Testis (tissue), 3 donors: Measurements from ENCODE around the gene CD63. TPM values are rescaled to one million over a fixed set of nuclear protein-coding genes. Genes with fewer than 3 reads are reported as not detected.

Source experiments
- DNase-seq: peaks from one replicate; pipeline ENCODE4 v3.0.0-alpha.2; 2019
- H3K27ac ChIP-seq, 2 donors: fragments of 200-600 bp; sonication (generic); one replicate each; pipeline ENCODE4 v1.5.1; 2019
- H3K27me3 ChIP-seq: fragments of 200-600 bp; sonication (generic); one replicate; pipeline ENCODE4 v1.5.1; 2019
- H3K36me3 ChIP-seq: fragments of 200-600 bp; sonication (generic); one replicate; pipeline ENCODE4 v1.5.1; 2017; ENCODE audit warnings: low read depth; ENCODE audit errors: missing control alignments
- H3K4me1 ChIP-seq: fragments of 200-600 bp; sonication (generic); one replicate; pipeline ENCODE4 v1.5.1; 2019
- H3K4me3 ChIP-seq, 2 donors: fragments of 200-600 bp; sonication (generic); one replicate each; pipeline ENCODE4 v1.5.1; 2017 to 2019
- H3K9me3 ChIP-seq: fragments of 200-600 bp; sonication (generic); one replicate; pipeline ENCODE4 v1.5.1; 2017
- CTCF ChIP-seq, 3 experiments: fragments of 450-650 bp in 2 of 3; fragments of 200-600 bp in 1 of 3; sonication (generic) in 1 of 3; IDR thresholded peaks; one replicate each; pipeline ENCODE4 v1.5.1; 2016 to 2019; ENCODE audit warnings: antibody characterized with exemption in 3 of 3, mild to moderate bottlenecking in 2 of 3, moderate library complexity in 1 of 3
- POLR2A ChIP-seq: fragments of 450-650 bp; IDR thresholded peaks from one replicate; pipeline ENCODE4 v1.6.1; 2017; ENCODE audit warnings: antibody characterized with exemption, mild to moderate bottlenecking, moderate library complexity
- WGBS, 2 donors: methylation state at CpG; one replicate each; pipeline ENCODE4 v1.1.5; 2018; 5-methylcytosine and 5-hydroxymethylcytosine counted together
- intact Hi-C: fragments of 100-400 bp; cut with DNase I; formaldehyde crosslinking; loops from one replicate; pipeline ENCODE4 v1.15.1; 2023; ENCODE audit warnings: low total_unique reads
- polyA plus RNA-seq: library from polyadenylated mRNA; stranded (reverse); fragments of 350-450 nt; fragmentation: Illumina TruSeq; extraction: RNeasy Lipid Tissue Mini Kit (QIAGEN cat#74804); gene quantifications from one replicate; pipeline ENCODE4 v1.2.3, GENCODE V29; 2014; ENCODE audit warnings: low read depth, low replicate concordance; ENCODE audit not compliant: insufficient read depth
- total RNA-seq, 2 donors: library from RNA; depleted of rRNA; stranded (reverse); fragments of >200 nt; gene quantifications; one replicate each; pipeline ENCODE4 v1.2.3, GENCODE V29; 2016

The CD63 gene
- total and polyA plus RNA-seq, 3 donors from 2014 or later, result 600 to 668 (median 655) TPM

- TF ChIP-seq POLR2A, result no peak
- no peak for TF ChIP-seq CTCF (IDR thresholded peaks at IDR 0.05)
- intact Hi-C loops, result no loop called here
- Histone ChIP-seq H3K27me3 (no peaks in the 10 kb centered on the region), H3K9me3 (no peaks in the 10 kb centered on the region), H3K36me3 (no peaks in the 10 kb centered on the region), H3K4me3 (no peak overlapping the region), H3K4me1 (no peaks in the 10 kb centered on the region), H3K27ac (no peak overlapping the region)
- WGBS, 2 donors, result 85 to 91% methylated on average over 19 to 21 of the region's 21 CpGs
- no peak for DNase-seq
These were observed 28.4 kb downstream of the CD63 start for GRCh38 chr12:55700255-55701018.

GRCh38 chr12:55699471-55700055, 29.2 kb downstream of the CD63 start:
- intact Hi-C loops, result no loop called here
- no peaks in the 10 kb centered on the region for H3K4me1 ChIP-seq
- WGBS, 2 donors, result 82 to 93% methylated on average over 5 of the region's 5 CpGs
- H3K27me3 ChIP-seq, result no peaks in the 10 kb centered on the region
- H3K27ac ChIP-seq, result no peak overlapping the region
- no peaks in the 10 kb centered on the region for H3K36me3 ChIP-seq
- no peak for DNase-seq
- no peaks in the 10 kb centered on the region for H3K9me3 ChIP-seq
- H3K4me3 ChIP-seq, result no peak overlapping the region
- no peak for TF ChIP-seq CTCF (IDR thresholded peaks at IDR 0.05)
- TF ChIP-seq POLR2A, result no peak

- DNase-seq, result no peak
- Histone ChIP-seq H3K27me3 (no peaks in the 10 kb centered on the region), H3K4me1 (no peaks in the 10 kb centered on the region), H3K27ac (no peak overlapping the region), H3K4me3 (no peak overlapping the region), H3K9me3 (no peaks in the 10 kb centered on the region), H3K36me3 (no peaks in the 10 kb centered on the region)
- TF ChIP-seq POLR2A (no peak), CTCF (IDR thresholded peaks at IDR 0.05) (no peak)
- intact Hi-C loops, result no loop called here
- WGBS, 2 donors, result 79 to 100% methylated on average over 1 of the region's 1 CpG
These were observed 29.8 kb downstream of the CD63 start for GRCh38 chr12:55698965-55699364.

- intact Hi-C loops, result no loop called here
- H3K4me3 ChIP-seq, result no peak overlapping the region
- 93 to 97% methylated on average over 6 to 16 of the region's 16 CpGs for WGBS, 2 donors
- TF ChIP-seq CTCF (IDR thresholded peaks at IDR 0.05) (no peak), POLR2A (no peak)
- no peak for DNase-seq
- no peak overlapping the region for H3K27ac ChIP-seq
- H3K4me1 ChIP-seq, result no peaks in the 10 kb centered on the region
- H3K36me3 ChIP-seq, result no peaks in the 10 kb centered on the region
- H3K9me3 ChIP-seq, result no peaks in the 10 kb centered on the region
- no peaks in the 10 kb centered on the region for H3K27me3 ChIP-seq
These were observed 30.4 kb downstream of the CD63 start for GRCh38 chr12:55698241-55698955.
